H1 (cell line): ENCODE measurements around the gene CACNA1G. TPM values are rescaled to one million over a fixed set of nuclear protein-coding genes. Genes with fewer than 3 reads are reported as not detected.

Source experiments
- CTCF ChIA-PET: fragments of 300-600 bp; sonication (Branson Sonifier 250); formaldehyde crosslinking; loops from one replicate; lab custom pipeline; 2021; ENCODE audit not compliant: partially characterized antibody; lab: Charles Lee
- POLR2A ChIA-PET: fragments of 300-600 bp; sonication (Branson Sonifier 250); formaldehyde crosslinking; loops from one replicate; lab custom pipeline; 2021; ENCODE audit warnings: inconsistent platforms; ENCODE audit not compliant: partially characterized antibody; lab: Charles Lee
- DNase-seq, 2 experiments: peaks; one replicate each; pipeline versions ENCODE4 v3.0.0 to v3.0.0-alpha.2; 2010 to 2022; ENCODE audit warnings: low spot score in 2 of 2, low read depth in 1 of 2, mixed read lengths in 1 of 2
- FAIRE-seq: peaks from 2 replicates; lab custom pipeline; 2011; peaks lifted over from hg19 to GRCh38; lab: Jason Lieb, UNC
- H2AFZ ChIP-seq: 2 replicates; pipeline ENCODE4 v1.8.1; 2012; ENCODE audit warnings: low read length, inconsistent platforms
- H2AK5ac ChIP-seq: 2 replicates; pipeline ENCODE4 v1.6.1; 2013; ENCODE audit warnings: low read depth, low read length
- H2BK120ac ChIP-seq: replicated peaks from 2 replicates; pipeline ENCODE3; 2013; ENCODE audit warnings: low read depth, low read length, inconsistent platforms
- H2BK12ac ChIP-seq: 2 replicates; pipeline ENCODE4 v1.6.1; 2013; ENCODE audit warnings: low read depth, low read length
- H2BK15ac ChIP-seq: 2 replicates; pipeline ENCODE4 v1.6.1; 2013; ENCODE audit warnings: low read length
- H2BK20ac ChIP-seq: 2 replicates; pipeline ENCODE4 v1.6.1; 2013; ENCODE audit warnings: low read length
- H2BK5ac ChIP-seq: 2 replicates; pipeline ENCODE4 v1.6.1; 2013; ENCODE audit warnings: low read depth, low read length
- H3K14ac ChIP-seq: 2 replicates; pipeline ENCODE4 v1.6.1; 2013; ENCODE audit warnings: inconsistent platforms; ENCODE audit not compliant: insufficient read length
- H3K18ac ChIP-seq: 2 replicates; pipeline ENCODE4 v1.6.1; 2013; ENCODE audit warnings: low read length; ENCODE audit errors: extremely low read depth
- H3K23ac ChIP-seq: 2 replicates; pipeline ENCODE4 v1.6.1; 2013; ENCODE audit warnings: inconsistent platforms; ENCODE audit not compliant: insufficient read length
- H3K23me2 ChIP-seq: 2 replicates; pipeline ENCODE4 v1.6.1; 2013; ENCODE audit warnings: low read depth, low read length
- H3K27ac ChIP-seq: 2 replicates; pipeline ENCODE4 v1.6.1; 2011; ENCODE audit warnings: low read depth, low read length, inconsistent platforms
- H3K27me3 ChIP-seq, 4 experiments: replicated peaks in 1 of 4; 1 replicate in 1 of 4; 2 replicates in 3 of 4; pipeline versions ENCODE4 v1.6.1 to v1.8.1; 2011 to 2013; ENCODE audit warnings: low read length in 3 of 4, mild to moderate bottlenecking in 3 of 4, inconsistent platforms in 2 of 4, mixed read lengths in 2 of 4, moderate library complexity in 1 of 4; ENCODE audit not compliant: control insufficient read depth in 3 of 4, insufficient read depth in 3 of 4; ENCODE audit errors: extremely low read depth in 1 of 4
- H3K36me3 ChIP-seq, 4 experiments: 2 replicates each; pipeline versions ENCODE4 v1.6.1 to v1.8.1; 2011 to 2013; ENCODE audit warnings: mild to moderate bottlenecking in 4 of 4, low read length in 3 of 4, moderate library complexity in 2 of 4, control low read depth in 1 of 4, inconsistent platforms in 1 of 4; ENCODE audit not compliant: insufficient read depth in 4 of 4, control insufficient read depth in 2 of 4
- H3K4ac ChIP-seq: replicated peaks from 2 replicates; pipeline ENCODE3; 2013; ENCODE audit warnings: low read length, low read depth, mixed read lengths, inconsistent platforms; ENCODE audit not compliant: insufficient read length
- H3K4me1 ChIP-seq, 4 experiments: replicated peaks in 1 of 4; 1 replicate in 1 of 4; 2 replicates in 3 of 4; pipeline versions ENCODE4 v1.6.1 to v1.8.1; 2011 to 2013; ENCODE audit warnings: low read length in 3 of 4, inconsistent platforms in 2 of 4, mixed read lengths in 1 of 4; ENCODE audit not compliant: insufficient read depth in 4 of 4, control insufficient read depth in 3 of 4
- H3K4me2 ChIP-seq, 2 experiments: 2 replicates each; pipeline versions ENCODE4 v1.6.1 to v1.8.1; 2011 to 2013; ENCODE audit warnings: low read depth in 2 of 2, low read length in 2 of 2, control low read depth in 1 of 2, inconsistent platforms in 1 of 2, mild to moderate bottlenecking in 1 of 2; ENCODE audit not compliant: insufficient read depth in 1 of 2
- H3K4me3 ChIP-seq, 4 experiments: fragments of 200-600, 300-600 bp in 1 of 4; sonication (generic), shearing (Covaris generic), sonication (Bioruptor Twin) in 1 of 4; 2 replicates each; pipeline versions ENCODE4 v1.5.1 to v1.8.1; 2011 to 2016; ENCODE audit warnings: low read length in 4 of 4, low read depth in 3 of 4, control low read depth in 2 of 4, inconsistent platforms in 2 of 4, mild to moderate bottlenecking in 2 of 4, mixed read lengths in 1 of 4, moderate library complexity in 1 of 4; ENCODE audit not compliant: insufficient read depth in 2 of 4; ENCODE audit errors: extremely low read depth in 1 of 4
- H3K56ac ChIP-seq: replicated peaks from 2 replicates; pipeline ENCODE3; 2013; ENCODE audit warnings: low read depth, mild to moderate bottlenecking, mixed read lengths, low read length, inconsistent platforms; ENCODE audit not compliant: insufficient read length
- H3K79me1 ChIP-seq: 2 replicates; pipeline ENCODE4 v1.6.1; 2013; ENCODE audit warnings: low read depth, low read length, control low read depth
- H3K79me2 ChIP-seq, 2 experiments: 2 replicates each; pipeline versions ENCODE4 v1.6.1 to v1.8.1; 2012 to 2013; ENCODE audit warnings: low read length in 2 of 2, mild to moderate bottlenecking in 2 of 2, inconsistent platforms in 1 of 2; ENCODE audit not compliant: insufficient read depth in 2 of 2, control insufficient read depth in 1 of 2
- H3K9ac ChIP-seq, 4 experiments: replicated peaks in 1 of 4; 1 replicate in 1 of 4; 2 replicates in 3 of 4; pipeline versions ENCODE4 v1.6.1 to v1.8.1; 2011 to 2013; ENCODE audit warnings: low read depth in 3 of 4, low read length in 3 of 4, control low read depth in 2 of 4, mild to moderate bottlenecking in 2 of 4, moderate library complexity in 2 of 4, inconsistent platforms in 1 of 4; ENCODE audit errors: extremely low read depth in 1 of 4
- H3K9me3 ChIP-seq, 2 experiments: 2 replicates each; pipeline versions ENCODE4 v1.6.1 to v1.8.1; 2012 to 2013; ENCODE audit warnings: mild to moderate bottlenecking in 2 of 2, moderate library complexity in 2 of 2, control low read depth in 1 of 2, inconsistent platforms in 1 of 2, low read depth in 1 of 2, low read length in 1 of 2, mixed read lengths in 1 of 2; ENCODE audit not compliant: insufficient read depth in 2 of 2
- H4K20me1 ChIP-seq, 2 experiments: replicated peaks in 1 of 2; 2 replicates each; pipeline versions ENCODE3 to v1.8.1; 2011 to 2013; ENCODE audit warnings: inconsistent platforms in 2 of 2, low read length in 2 of 2, mild to moderate bottlenecking in 1 of 2; ENCODE audit not compliant: insufficient read depth in 2 of 2, control insufficient read depth in 1 of 2
- H4K5ac ChIP-seq: 2 replicates; pipeline ENCODE4 v1.6.1; 2013; ENCODE audit warnings: low read length, low read depth, mixed read lengths, inconsistent platforms; ENCODE audit not compliant: insufficient read length
- H4K8ac ChIP-seq: 2 replicates; pipeline ENCODE4 v1.8.0; 2013; ENCODE audit warnings: mild to moderate bottlenecking, moderate library complexity, low read length, inconsistent platforms; ENCODE audit not compliant: insufficient read depth; ENCODE audit errors: extremely low read depth
- H4K91ac ChIP-seq: replicated peaks from 2 replicates; pipeline ENCODE3; 2013; ENCODE audit warnings: low read length, mixed read lengths, inconsistent platforms; ENCODE audit not compliant: insufficient read length
- CREB1 ChIP-seq: IDR thresholded peaks from 2 replicates; pipeline ENCODE4 v1.6.1; 2012; ENCODE audit warnings: inconsistent platforms
- CTBP2 ChIP-seq: IDR thresholded peaks from 2 replicates; pipeline ENCODE4 v1.7.0; 2011; ENCODE audit warnings: borderline replicate concordance, mild to moderate bottlenecking, moderate library complexity, mixed read lengths, low read length; ENCODE audit not compliant: insufficient read depth, insufficient read length
- EGR1 ChIP-seq: IDR thresholded peaks from 2 replicates; pipeline ENCODE4 v1.6.1; 2011; ENCODE audit warnings: low read depth, low read length, borderline replicate concordance
- MAFK ChIP-seq: IDR thresholded peaks from 2 replicates; pipeline ENCODE4 v1.6.1; 2012; ENCODE audit warnings: low read depth, mild to moderate bottlenecking, improper control_type of control experiment, low read length
- SIX5 ChIP-seq: IDR thresholded peaks from 2 replicates; pipeline ENCODE4 v1.6.1; 2011; ENCODE audit warnings: mild to moderate bottlenecking, low read depth, low read length
- SRF ChIP-seq: IDR thresholded peaks from 2 replicates; pipeline ENCODE4 v1.6.1; 2011; ENCODE audit warnings: mild to moderate bottlenecking, low read depth, low read length, moderate library complexity
- WGBS, 2 experiments: shearing (Covaris generic) in 1 of 2; methylation state at CpG; one replicate each; pipeline versions ENCODE4 v1.1.6 to v1.1.7; 2013 to 2015; ENCODE audit warnings: low lambda C conversion rate in 2 of 2, mixed read lengths in 2 of 2, inconsistent platforms in 1 of 2, low coverage in 1 of 2, missing lambda C conversion rate in 1 of 2; ENCODE audit not compliant: insufficient replicate concordance in 2 of 2, insufficient coverage in 1 of 2, insufficient read length in 1 of 2; ENCODE audit errors: extremely low coverage in 1 of 2, missing lambda C conversion rate in 1 of 2; 5-methylcytosine and 5-hydroxymethylcytosine counted together
- polyA plus RNA-seq, 7 experiments: library from polyadenylated mRNA; depleted of rRNA in 3 of 7; stranded (reverse) in 5 of 7; unstranded in 2 of 7; fragments of >200 nt in 5 of 7; fragments of 200-250 nt in 2 of 7; gene quantifications; 1 replicate in 5 of 7; 2 replicates in 1 of 7; 4 replicates in 1 of 7; pipeline versions ENCODE4 v1.2.1 to v1.2.3, GENCODE V29; 2011 to 2013; ENCODE audit warnings: missing spikeins in 2 of 7, mixed read lengths in 2 of 7
- total RNA-seq: library from RNA; stranded (reverse); fragmentation: NEBNext Ultra II Directional; extraction: Animal tissue kit (Norgen Biotek cat#: 25700); gene quantifications from 2 replicates; pipeline ENCODE4 v1.2.1, GENCODE V29; 2021

Gene CACNA1G
- total and polyA plus RNA-seq, 2 of the 8 experiments (the other 6 are each of a cell fraction or from before 2014, with no cell fraction given) = 2.9 to 4.9 TPM

DNA sequence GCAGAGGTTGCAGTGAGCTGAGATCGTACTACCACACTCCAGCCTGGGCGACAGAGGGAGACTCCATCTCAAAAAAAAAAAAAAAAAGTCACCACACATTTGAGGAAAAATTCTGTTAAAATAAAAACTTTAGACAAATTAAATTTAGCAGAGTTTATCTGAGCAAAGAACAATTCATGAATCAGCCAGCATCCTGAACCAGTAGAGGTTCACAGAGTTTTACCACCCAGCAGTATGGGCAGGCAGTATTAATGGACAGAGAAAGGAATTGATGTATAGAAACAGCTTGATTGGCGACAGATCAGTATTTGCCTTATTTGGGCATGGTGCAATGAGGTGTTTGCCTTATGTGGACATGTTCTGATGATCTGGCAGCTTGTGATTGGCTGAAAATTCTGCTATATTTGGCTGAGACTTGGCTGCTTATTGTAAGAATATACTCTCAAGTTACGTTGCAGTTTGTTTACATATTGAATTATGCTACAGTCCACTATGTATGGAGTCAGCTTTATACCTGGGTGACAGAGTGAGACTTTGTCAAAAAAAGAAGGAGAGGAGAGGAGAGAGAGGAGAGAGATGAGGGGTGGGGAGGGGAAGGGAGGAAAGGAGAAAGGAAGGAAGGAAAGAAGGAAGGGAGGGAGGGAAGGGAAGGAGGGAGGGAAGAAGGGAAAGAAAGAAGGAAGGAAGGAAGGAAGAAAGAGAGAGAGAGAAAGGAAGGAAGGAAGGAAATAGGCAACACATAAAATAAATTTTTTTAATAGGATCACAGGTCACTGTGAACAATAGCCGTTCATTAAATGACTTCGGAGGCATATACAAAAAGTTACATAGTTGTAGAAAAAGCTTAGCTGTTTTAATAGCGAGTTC, 88.8 kb downstream of the CACNA1G start:
- Histone ChIP-seq H3K18ac (no peak overlapping the region), H3K4me3 (no peak overlapping the region), H3K4ac (no peak overlapping the region), H3K27me3 (no peaks in the 10 kb centered on the region), H4K8ac (no peak overlapping the region), H3K23me2 (no peaks in the 10 kb centered on the region), H4K5ac (no peak overlapping the region), H3K4me2 (no peak overlapping the region), H4K91ac (no peak overlapping the region), H3K4me1 (no peaks in the 10 kb centered on the region), H3K9ac (no peak overlapping the region), H3K56ac (no peak overlapping the region), H2BK5ac (no peak overlapping the region), H2BK12ac (no peak overlapping the region), H3K14ac (no peak overlapping the region), H4K20me1 (no peaks in the 10 kb centered on the region), H2BK120ac (no peak overlapping the region), H2BK15ac (no peak overlapping the region), H3K79me1 (no peaks in the 10 kb centered on the region), H2AK5ac (no peak overlapping the region), H3K36me3 (no peaks in the 10 kb centered on the region), H3K23ac (no peak overlapping the region), H3K9me3 (no peaks in the 10 kb centered on the region; a peak in 1 of 4 replicates), H2AFZ (0 out of 2 replicates have a peak overlapping the region, but pooled peaks have one; percentile 24), H3K79me2 (no peaks in the 10 kb centered on the region), H2BK20ac (no peak overlapping the region), H3K27ac (no peak overlapping the region)
- ChIA-PET CTCF (interaction anchor here (0.6 to 5.3 kb wide), 13 partner anchors 10 to 352 kb away, joined by 3 to 26 read pairs (median 6); no protein-coding TSS in a partner anchor), POLR2A (interaction anchor here (0.7 kb wide), 1 partner anchor 10 kb away, joined by 3 read pairs; no protein-coding TSS in a partner anchor)
- TF ChIP-seq EGR1 (no peak), CREB1 (0 out of 2 replicates have a peak, but pooled peaks have one; percentile 23), SRF (peak; percentile 95), CTBP2 (no peak), SIX5 (no peak), MAFK (no peak)
- no peak for DNase-seq
- 98% methylated on average over 7 of the region's 7 CpGs; no CpG with 5 or more reads in 1 of the 2 experiments for WGBS, 2 experiments
- FAIRE-seq = no peak
